Smooth muscle cell (in vitro differentiated cells): ENCODE measurements around the gene CUTA. TPM values are rescaled to one million over a fixed set of nuclear protein-coding genes. Genes with fewer than 3 reads are reported as not detected.
"Not testable (repeated sequence)": the region's sequence is repeated elsewhere in the genome, so short reads cannot be mapped to it uniquely, and the experiment has no call there.

Source experiments
- DNase-seq: peaks from one replicate; lab custom pipeline; 2025; ENCODE audit not compliant: unreplicated experiment; lab: John Stamatoyannopoulos, UW
- H2AFZ ChIP-seq: fragments of 200-600 bp; sonication (generic); 2 replicates; pipeline ENCODE4 v1.6.0; 2016; ENCODE audit warnings: antibody characterized with exemption, low read depth, mild to moderate bottlenecking
- H3F3A ChIP-seq: fragments of 200-600 bp; sonication (generic); 2 replicates; pipeline ENCODE4 v1.6.0; 2017; ENCODE audit warnings: antibody characterized with exemption, low read depth
- H3K27ac ChIP-seq: fragments of 200-600 bp; sonication (generic); 2 replicates; pipeline ENCODE4 v1.5.1; 2016; ENCODE audit warnings: low read depth, mild to moderate bottlenecking
- H3K27me3 ChIP-seq: fragments of 200-600 bp; sonication (generic); 2 replicates; pipeline ENCODE4 v1.6.1; 2016; ENCODE audit warnings: low read depth, mild to moderate bottlenecking
- H3K36me3 ChIP-seq: fragments of 200-600 bp; sonication (generic); 2 replicates; pipeline ENCODE4 v1.5.1; 2016; ENCODE audit warnings: low read depth
- H3K4me1 ChIP-seq: fragments of 200-600 bp; sonication (generic); 2 replicates; pipeline ENCODE4 v1.5.1; 2016; ENCODE audit warnings: low read depth
- H3K4me2 ChIP-seq: fragments of 200-600 bp; sonication (generic); 2 replicates; pipeline ENCODE4 v1.6.0; 2016; ENCODE audit warnings: mild to moderate bottlenecking
- H3K4me3 ChIP-seq: fragments of 200-600 bp; sonication (generic); 2 replicates; pipeline ENCODE4 v1.5.1; 2016; ENCODE audit warnings: mild to moderate bottlenecking
- H3K79me2 ChIP-seq: fragments of 200-600 bp; sonication (generic); 2 replicates; pipeline ENCODE4 v1.6.0; 2016; ENCODE audit warnings: low read depth, mild to moderate bottlenecking
- H3K9ac ChIP-seq: fragments of 200-600 bp; sonication (generic); 2 replicates; pipeline ENCODE4 v1.6.0; 2016; ENCODE audit warnings: low read depth
- H3K9me3 ChIP-seq: fragments of 200-600 bp; sonication (generic); replicated peaks from 2 replicates; pipeline ENCODE4 v1.5.1; 2016; ENCODE audit warnings: low read depth
- H4K20me1 ChIP-seq: fragments of 200-600 bp; sonication (generic); 2 replicates; pipeline ENCODE4 v1.6.0; 2016; ENCODE audit warnings: low read depth
- WGBS: methylation state at CpG from one replicate; pipeline ENCODE4 v1.1.7; 2016; ENCODE audit warnings: low lambda C conversion rate; 5-methylcytosine and 5-hydroxymethylcytosine counted together
- polyA plus RNA-seq: library from polyadenylated mRNA; unstranded; fragments of >200 nt; fragmentation: Nextera tagmentation; extraction: Ambion mirVana; gene quantifications from 2 replicates; pipeline ENCODE4 v1.2.1, GENCODE V29; 2016
- total RNA-seq: library from RNA; depleted of rRNA; stranded (reverse); fragments of >200 nt; gene quantifications from 2 replicates; pipeline ENCODE4 v1.2.3, GENCODE V29; 2014
- TF ChIP-seq, protein P1 (sequence below): fragments of 200-600 bp; sonication (generic); IDR thresholded peaks from 2 replicates; pipeline ENCODE4 v1.5.1; 2017; ENCODE audit warnings: borderline replicate concordance, mild to moderate bottlenecking, antibody characterized with exemption; ENCODE audit not compliant: insufficient read depth, poor library complexity, severe bottlenecking

The CUTA gene
- total and polyA plus RNA-seq, 2 experiments from 2014 or later, result 173 to 289 TPM

DNA sequence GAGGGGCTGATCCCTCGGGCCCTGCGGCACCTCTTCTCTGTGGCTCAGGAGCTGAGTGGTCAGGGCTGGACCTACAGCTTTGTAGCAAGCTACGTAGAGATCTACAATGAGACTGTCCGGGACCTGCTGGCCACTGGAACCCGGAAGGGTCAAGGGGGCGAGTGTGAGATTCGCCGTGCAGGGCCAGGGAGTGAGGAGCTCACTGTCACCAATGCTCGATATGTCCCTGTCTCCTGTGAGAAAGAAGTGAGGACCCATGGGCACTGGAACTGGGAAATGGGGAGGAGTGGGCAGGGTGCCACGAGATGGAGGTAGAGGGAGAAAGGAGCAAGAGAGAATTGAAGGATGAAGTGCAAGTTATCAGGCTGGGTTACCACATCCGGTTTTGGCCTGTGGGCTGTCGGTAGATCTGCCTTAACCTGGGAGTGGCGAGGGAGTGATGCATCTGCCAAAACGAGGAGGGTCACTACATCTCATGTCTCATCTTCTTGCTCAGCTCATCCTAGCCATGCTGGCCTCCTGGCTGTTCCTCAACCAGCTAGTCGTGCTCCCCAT lies 12.4 kb downstream of the CUTA start:
- Histone ChIP-seq H3K4me3 (no peak overlapping the region), H3K4me2 (no peak overlapping the region), H4K20me1 (no peaks in the 10 kb centered on the region), H3F3A (peaks cover 4% of the 10 kb centered on the region), H3K27ac (no peak overlapping the region), H3K27me3 (no peaks in the 10 kb centered on the region), H3K79me2 (no peaks in the 10 kb centered on the region), H2AFZ (no peak overlapping the region), H3K9me3 (no peaks in the 10 kb centered on the region), H3K9ac (no peak overlapping the region), H3K4me1 (no peaks in the 10 kb centered on the region), H3K36me3 (no peaks in the 10 kb centered on the region)
- DNase-seq, result no peak
- TF ChIP-seq, protein P1, sequence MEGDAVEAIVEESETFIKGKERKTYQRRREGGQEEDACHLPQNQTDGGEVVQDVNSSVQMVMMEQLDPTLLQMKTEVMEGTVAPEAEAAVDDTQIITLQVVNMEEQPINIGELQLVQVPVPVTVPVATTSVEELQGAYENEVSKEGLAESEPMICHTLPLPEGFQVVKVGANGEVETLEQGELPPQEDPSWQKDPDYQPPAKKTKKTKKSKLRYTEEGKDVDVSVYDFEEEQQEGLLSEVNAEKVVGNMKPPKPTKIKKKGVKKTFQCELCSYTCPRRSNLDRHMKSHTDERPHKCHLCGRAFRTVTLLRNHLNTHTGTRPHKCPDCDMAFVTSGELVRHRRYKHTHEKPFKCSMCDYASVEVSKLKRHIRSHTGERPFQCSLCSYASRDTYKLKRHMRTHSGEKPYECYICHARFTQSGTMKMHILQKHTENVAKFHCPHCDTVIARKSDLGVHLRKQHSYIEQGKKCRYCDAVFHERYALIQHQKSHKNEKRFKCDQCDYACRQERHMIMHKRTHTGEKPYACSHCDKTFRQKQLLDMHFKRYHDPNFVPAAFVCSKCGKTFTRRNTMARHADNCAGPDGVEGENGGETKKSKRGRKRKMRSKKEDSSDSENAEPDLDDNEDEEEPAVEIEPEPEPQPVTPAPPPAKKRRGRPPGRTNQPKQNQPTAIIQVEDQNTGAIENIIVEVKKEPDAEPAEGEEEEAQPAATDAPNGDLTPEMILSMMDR, result no peak
- WGBS, result 97% methylated on average over 15 of the region's 15 CpGs

GRCh38 chr6:33404884-33405283 lies 13.0 kb downstream of the CUTA start:
- Histone ChIP-seq H4K20me1 (no peaks in the 10 kb centered on the region), H3K4me3 (no peak overlapping the region), H3K9me3 (no peaks in the 10 kb centered on the region), H2AFZ (no peak overlapping the region), H3K36me3 (no peaks in the 10 kb centered on the region), H3F3A (peaks cover 4% of the 10 kb centered on the region), H3K4me2 (no peak overlapping the region), H3K9ac (no peak overlapping the region), H3K79me2 (no peaks in the 10 kb centered on the region), H3K4me1 (no peaks in the 10 kb centered on the region), H3K27ac (no peak overlapping the region), H3K27me3 (no peaks in the 10 kb centered on the region)
- DNase-seq, result no peak
- 95% methylated on average over 17 of the region's 17 CpGs for WGBS
- TF ChIP-seq, protein P1, result no peak

GRCh38 chr6:33399881-33400280 lies 18.0 kb downstream of the CUTA start:
- 98% methylated on average over 6 of the region's 6 CpGs for WGBS
- H3K4me2 ChIP-seq, H3F3A ChIP-seq, H3K9ac ChIP-seq, DNase-seq, H3K27ac ChIP-seq, H3K4me1 ChIP-seq, H3K27me3 ChIP-seq, H4K20me1 ChIP-seq, H3K9me3 ChIP-seq, H3K4me3 ChIP-seq, H2AFZ ChIP-seq, H3K36me3 ChIP-seq: not testable (repeated sequence)
- peaks cover 33% of the 10 kb centered on the region for H3K79me2 ChIP-seq

GRCh38 chr6:33398601-33399000 lies 19.3 kb downstream of the CUTA start:
- WGBS, result 100% methylated on average over 3 of the region's 3 CpGs
- not testable (repeated sequence) for H3K9me3 ChIP-seq, H3K27ac ChIP-seq, H4K20me1 ChIP-seq, H3K27me3 ChIP-seq, H3K4me3 ChIP-seq, H3K36me3 ChIP-seq, H3K4me2 ChIP-seq, DNase-seq, H2AFZ ChIP-seq, H3K9ac ChIP-seq, H3F3A ChIP-seq, H3K4me1 ChIP-seq
- H3K79me2 ChIP-seq, result peaks cover 46% of the 10 kb centered on the region

DNA sequence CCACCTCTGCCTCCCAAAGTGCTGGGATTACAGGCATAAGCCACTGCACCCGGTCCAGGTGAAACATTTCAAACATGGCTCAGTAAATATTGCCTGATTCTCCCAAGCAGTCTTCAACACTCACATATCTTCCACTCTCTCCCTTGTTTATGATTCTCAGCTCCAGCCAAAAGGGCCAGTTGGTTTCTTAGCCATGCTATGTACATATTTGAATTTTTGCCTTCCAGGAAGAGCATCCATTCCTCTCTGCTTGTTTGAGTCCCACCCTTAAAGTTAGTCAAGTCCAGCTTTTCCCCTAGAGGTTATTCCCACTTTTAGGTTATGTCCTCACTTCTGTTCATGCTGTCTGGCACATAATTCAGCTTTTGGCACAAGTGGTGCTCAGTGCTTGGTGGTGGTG lies 20.4 kb downstream of the CUTA start:
- no peak overlapping the region for H3K9ac ChIP-seq
- no peaks in the 10 kb centered on the region for H3K27me3 ChIP-seq
- no peaks in the 10 kb centered on the region for H4K20me1 ChIP-seq
- H3K36me3 ChIP-seq, result no peaks in the 10 kb centered on the region
- no peak overlapping the region for H2AFZ ChIP-seq
- no peak overlapping the region for H3K27ac ChIP-seq
- no peaks in the 10 kb centered on the region for H3K9me3 ChIP-seq
- H3F3A ChIP-seq, result no peaks in the 10 kb centered on the region
- no peak overlapping the region for H3K4me3 ChIP-seq
- 96% methylated on average over 1 of the region's 1 CpG for whole genome bisulfite sequencing
- peaks cover 4% of the 10 kb centered on the region for H3K4me1 ChIP-seq
- TF ChIP-seq, protein P1, result no peak
- H3K4me2 ChIP-seq, result no peak overlapping the region
- DNase-seq, result no peak
- H3K79me2 ChIP-seq, result peaks cover 56% of the 10 kb centered on the region
